Smooth muscle cell (in vitro differentiated cells): ENCODE measurements around the gene HIP1. TPM values are rescaled to one million over a fixed set of nuclear protein-coding genes. Genes with fewer than 3 reads are reported as not detected.
"Not testable (repeated sequence)": the region's sequence is repeated elsewhere in the genome, so short reads cannot be mapped to it uniquely, and the experiment has no call there.

Source experiments
- DNase-seq: peaks from one replicate; lab custom pipeline; 2025; ENCODE audit not compliant: unreplicated experiment; lab: John Stamatoyannopoulos, UW
- H2AFZ ChIP-seq: fragments of 200-600 bp; sonication (generic); 2 replicates; pipeline ENCODE4 v1.6.0; 2016; ENCODE audit warnings: antibody characterized with exemption, low read depth, mild to moderate bottlenecking
- H3F3A ChIP-seq: fragments of 200-600 bp; sonication (generic); 2 replicates; pipeline ENCODE4 v1.6.0; 2017; ENCODE audit warnings: antibody characterized with exemption, low read depth
- H3K27ac ChIP-seq: fragments of 200-600 bp; sonication (generic); 2 replicates; pipeline ENCODE4 v1.5.1; 2016; ENCODE audit warnings: low read depth, mild to moderate bottlenecking
- H3K27me3 ChIP-seq: fragments of 200-600 bp; sonication (generic); 2 replicates; pipeline ENCODE4 v1.6.1; 2016; ENCODE audit warnings: low read depth, mild to moderate bottlenecking
- H3K36me3 ChIP-seq: fragments of 200-600 bp; sonication (generic); 2 replicates; pipeline ENCODE4 v1.5.1; 2016; ENCODE audit warnings: low read depth
- H3K4me1 ChIP-seq: fragments of 200-600 bp; sonication (generic); 2 replicates; pipeline ENCODE4 v1.5.1; 2016; ENCODE audit warnings: low read depth
- H3K4me2 ChIP-seq: fragments of 200-600 bp; sonication (generic); 2 replicates; pipeline ENCODE4 v1.6.0; 2016; ENCODE audit warnings: mild to moderate bottlenecking
- H3K4me3 ChIP-seq: fragments of 200-600 bp; sonication (generic); 2 replicates; pipeline ENCODE4 v1.5.1; 2016; ENCODE audit warnings: mild to moderate bottlenecking
- H3K79me2 ChIP-seq: fragments of 200-600 bp; sonication (generic); 2 replicates; pipeline ENCODE4 v1.6.0; 2016; ENCODE audit warnings: low read depth, mild to moderate bottlenecking
- H3K9ac ChIP-seq: fragments of 200-600 bp; sonication (generic); 2 replicates; pipeline ENCODE4 v1.6.0; 2016; ENCODE audit warnings: low read depth
- H3K9me3 ChIP-seq: fragments of 200-600 bp; sonication (generic); replicated peaks from 2 replicates; pipeline ENCODE4 v1.5.1; 2016; ENCODE audit warnings: low read depth
- H4K20me1 ChIP-seq: fragments of 200-600 bp; sonication (generic); 2 replicates; pipeline ENCODE4 v1.6.0; 2016; ENCODE audit warnings: low read depth
- CTCF ChIP-seq: fragments of 200-600 bp; sonication (generic); IDR thresholded peaks from 2 replicates; pipeline ENCODE4 v1.5.1; 2017; ENCODE audit warnings: borderline replicate concordance, mild to moderate bottlenecking, antibody characterized with exemption; ENCODE audit not compliant: insufficient read depth, poor library complexity, severe bottlenecking
- WGBS: methylation state at CpG from one replicate; pipeline ENCODE4 v1.1.7; 2016; ENCODE audit warnings: low lambda C conversion rate; 5-methylcytosine and 5-hydroxymethylcytosine counted together
- polyA plus RNA-seq: library from polyadenylated mRNA; unstranded; fragments of >200 nt; fragmentation: Nextera tagmentation; extraction: Ambion mirVana; gene quantifications from 2 replicates; pipeline ENCODE4 v1.2.1, GENCODE V29; 2016
- total RNA-seq: library from RNA; depleted of rRNA; stranded (reverse); fragments of >200 nt; gene quantifications from 2 replicates; pipeline ENCODE4 v1.2.3, GENCODE V29; 2014

Gene HIP1
- total and polyA plus RNA-seq, 2 experiments from 2014 or later, result 4.7 to 8.4 TPM

GRCh38 chr7:75762350-75762917 is 23.7 kb upstream of the HIP1 start:
- Histone ChIP-seq H3K9me3 (no peaks in the 10 kb centered on the region), H4K20me1 (no peaks in the 10 kb centered on the region), H3K4me3 (no peak overlapping the region), H3K27me3 (no peaks in the 10 kb centered on the region), H3K4me2 (no peak overlapping the region), H3F3A (no peaks in the 10 kb centered on the region), H2AFZ (no peak overlapping the region), H3K9ac (no peak overlapping the region), H3K4me1 (no peaks in the 10 kb centered on the region), H3K27ac (no peak overlapping the region), H3K36me3 (no peaks in the 10 kb centered on the region), H3K79me2 (no peaks in the 10 kb centered on the region)
- DNase-seq, result no peak
- peak; percentile 67 for TF ChIP-seq CTCF
- 24% methylated on average over 2 of the region's 2 CpGs for WGBS

- H2AFZ ChIP-seq, H3K36me3 ChIP-seq, H4K20me1 ChIP-seq, H3K4me2 ChIP-seq, DNase-seq, H3K27ac ChIP-seq, H3F3A ChIP-seq, H3K4me1 ChIP-seq, H3K79me2 ChIP-seq, H3K9me3 ChIP-seq, H3K9ac ChIP-seq, H3K27me3 ChIP-seq, H3K4me3 ChIP-seq: not testable (repeated sequence)
- 90% methylated on average over 3 of the region's 3 CpGs for WGBS
Measured at GRCh38 chr7:75761801-75762200, 23.1 kb upstream of the HIP1 start.

- Histone ChIP-seq H2AFZ (no peak overlapping the region), H3K79me2 (no peaks in the 10 kb centered on the region), H4K20me1 (no peaks in the 10 kb centered on the region), H3K9ac (no peak overlapping the region), H3K9me3 (no peaks in the 10 kb centered on the region), H3K27me3 (no peaks in the 10 kb centered on the region), H3K4me1 (no peaks in the 10 kb centered on the region), H3K36me3 (no peaks in the 10 kb centered on the region), H3K4me2 (no peak overlapping the region), H3K27ac (no peak overlapping the region), H3K4me3 (no peak overlapping the region), H3F3A (peaks cover under 1% of the 10 kb centered on the region)
- DNase-seq, result no peak
- TF ChIP-seq CTCF, result no peak
- 91% methylated on average over 2 of the region's 2 CpGs for WGBS
Measured at GRCh38 chr7:75758491-75758890, 19.8 kb upstream of the HIP1 start.

GRCh38 chr7:75757860-75758259 is 19.1 kb upstream of the HIP1 start:
- no peak for DNase-seq
- H2AFZ ChIP-seq, result no peak overlapping the region
- no peak overlapping the region for H3K4me3 ChIP-seq
- H3K36me3 ChIP-seq, result no peaks in the 10 kb centered on the region
- H3K79me2 ChIP-seq, result no peaks in the 10 kb centered on the region
- no peak overlapping the region for H3K9ac ChIP-seq
- 97% methylated on average over 7 of the region's 7 CpGs for WGBS
- H3F3A ChIP-seq, result peaks cover 3% of the 10 kb centered on the region
- H4K20me1 ChIP-seq, result no peaks in the 10 kb centered on the region
- H3K27me3 ChIP-seq, result no peaks in the 10 kb centered on the region
- no peak for TF ChIP-seq CTCF
- H3K4me2 ChIP-seq, result no peak overlapping the region
- no peak overlapping the region for H3K27ac ChIP-seq
- H3K4me1 ChIP-seq, result no peaks in the 10 kb centered on the region
- H3K9me3 ChIP-seq, result no peaks in the 10 kb centered on the region
